ENCODE results near the gene VPS26C. TPM values are rescaled to one million over a fixed set of nuclear protein-coding genes. Genes with fewer than 3 reads are reported as not detected.

The VPS26C gene
- polyA plus RNA-seq, 5 donors, result 33.1 to 43.4 (median 40.2) TPM

Other genes with a start within 250 kb of the VPS26C start
- gene PIGP, start 194.3 kb downstream of the VPS26C start, polyA plus RNA-seq (ENCODE audit: insufficient read depth in 1 of 5, insufficient read length in 5 of 5, low replicate concordance in 1 of 5), result 10 to 100 TPM; 20.9 to 26.1 (median 23.0) TPM
- gene TTC3, start 194.1 kb downstream of the VPS26C start, polyA plus RNA-seq (ENCODE audit: insufficient read depth in 1 of 5, insufficient read length in 5 of 5, low replicate concordance in 1 of 5), result 100 to 1,000 TPM; 130 to 210 (median 209) TPM
- gene DYRK1A, start 99.4 kb upstream of the VPS26C start, polyA plus RNA-seq (ENCODE audit: insufficient read depth in 1 of 5, insufficient read length in 5 of 5, low replicate concordance in 1 of 5), result 10 to 100 TPM; 48.4 to 70.4 (median 67.2) TPM